ENCODE results near the gene RTL10.

The RTL10 gene

GRCh38 chr22:19873960-19874306 is 19.3 kb upstream of the RTL10 start:
- TF ChIP-seq, protein P1, sequence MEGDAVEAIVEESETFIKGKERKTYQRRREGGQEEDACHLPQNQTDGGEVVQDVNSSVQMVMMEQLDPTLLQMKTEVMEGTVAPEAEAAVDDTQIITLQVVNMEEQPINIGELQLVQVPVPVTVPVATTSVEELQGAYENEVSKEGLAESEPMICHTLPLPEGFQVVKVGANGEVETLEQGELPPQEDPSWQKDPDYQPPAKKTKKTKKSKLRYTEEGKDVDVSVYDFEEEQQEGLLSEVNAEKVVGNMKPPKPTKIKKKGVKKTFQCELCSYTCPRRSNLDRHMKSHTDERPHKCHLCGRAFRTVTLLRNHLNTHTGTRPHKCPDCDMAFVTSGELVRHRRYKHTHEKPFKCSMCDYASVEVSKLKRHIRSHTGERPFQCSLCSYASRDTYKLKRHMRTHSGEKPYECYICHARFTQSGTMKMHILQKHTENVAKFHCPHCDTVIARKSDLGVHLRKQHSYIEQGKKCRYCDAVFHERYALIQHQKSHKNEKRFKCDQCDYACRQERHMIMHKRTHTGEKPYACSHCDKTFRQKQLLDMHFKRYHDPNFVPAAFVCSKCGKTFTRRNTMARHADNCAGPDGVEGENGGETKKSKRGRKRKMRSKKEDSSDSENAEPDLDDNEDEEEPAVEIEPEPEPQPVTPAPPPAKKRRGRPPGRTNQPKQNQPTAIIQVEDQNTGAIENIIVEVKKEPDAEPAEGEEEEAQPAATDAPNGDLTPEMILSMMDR (conservative IDR thresholded peaks at IDR 0.05): no peak

DNA sequence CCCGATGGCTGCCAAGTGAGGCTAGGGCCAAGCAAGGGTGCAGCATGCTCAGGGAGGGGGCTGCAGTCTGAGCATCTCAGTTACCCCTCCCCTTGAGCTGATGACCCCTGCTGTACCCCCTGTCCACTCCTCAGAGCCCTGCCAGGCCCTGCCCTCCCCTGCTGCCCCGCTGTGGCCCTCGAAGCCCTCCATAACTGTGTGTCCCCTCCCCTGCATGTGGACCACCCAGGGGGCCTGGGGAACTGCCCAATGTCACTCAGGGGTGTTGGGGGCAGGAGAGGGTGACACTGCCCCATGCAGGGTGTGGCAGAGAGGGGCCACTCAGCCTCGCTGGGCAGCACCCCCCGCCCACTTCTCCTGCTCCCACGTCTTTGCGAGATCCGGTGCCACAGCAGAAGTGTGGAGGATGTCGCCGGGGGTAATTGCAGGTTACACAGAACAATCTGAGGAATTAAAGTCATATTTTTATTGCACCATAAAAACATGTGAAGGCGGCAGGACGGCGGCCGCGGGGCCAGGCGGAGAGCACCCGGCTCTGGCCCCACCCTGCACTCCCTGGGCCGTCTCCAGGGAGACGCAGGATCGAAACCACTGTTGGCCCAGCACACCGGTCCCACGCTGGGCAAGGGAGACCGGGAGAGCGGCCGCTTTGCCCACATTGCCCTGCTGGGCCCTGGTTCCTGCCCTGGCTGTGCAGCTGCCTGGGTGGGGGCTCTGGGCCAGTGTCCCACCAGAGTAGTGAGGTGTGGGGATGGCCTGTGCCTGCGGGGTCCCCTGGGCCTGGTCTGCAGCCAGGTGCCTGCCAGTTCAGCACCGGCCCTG is 18.7 kb upstream of the RTL10 start:
- TF ChIP-seq, protein P1 (conservative IDR thresholded peaks at IDR 0.05): no peak
- H3K27ac ChIP-seq: peak overlapping the region; percentile 54

More at GRCh38 chr22:19873960-19874306, 19.3 kb upstream of the RTL10 start:
- peak overlapping the region; percentile 54 for H3K27ac ChIP-seq

DNA sequence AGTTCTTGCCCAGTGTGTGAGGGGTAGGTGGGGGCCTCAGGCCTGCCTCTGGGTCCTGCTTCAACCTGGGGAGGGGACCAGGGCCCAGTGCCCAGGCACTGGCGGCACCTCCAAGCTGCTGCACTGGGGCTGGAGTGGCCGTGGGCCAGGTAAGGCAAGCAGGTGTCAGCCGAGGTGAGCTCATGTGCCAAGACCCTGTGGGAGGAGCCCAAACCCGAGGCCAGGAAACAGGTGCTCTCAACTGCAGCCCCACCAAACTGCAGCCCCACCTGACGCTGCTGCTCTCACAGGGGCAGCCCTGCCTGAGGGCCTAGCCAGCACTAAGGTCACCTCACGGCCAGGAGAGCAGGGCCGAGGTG is 18.1 kb upstream of the RTL10 start:
- peak overlapping the region; percentile 54; the same call in 1 of the 2 replicates for H3K27ac ChIP-seq

DNA sequence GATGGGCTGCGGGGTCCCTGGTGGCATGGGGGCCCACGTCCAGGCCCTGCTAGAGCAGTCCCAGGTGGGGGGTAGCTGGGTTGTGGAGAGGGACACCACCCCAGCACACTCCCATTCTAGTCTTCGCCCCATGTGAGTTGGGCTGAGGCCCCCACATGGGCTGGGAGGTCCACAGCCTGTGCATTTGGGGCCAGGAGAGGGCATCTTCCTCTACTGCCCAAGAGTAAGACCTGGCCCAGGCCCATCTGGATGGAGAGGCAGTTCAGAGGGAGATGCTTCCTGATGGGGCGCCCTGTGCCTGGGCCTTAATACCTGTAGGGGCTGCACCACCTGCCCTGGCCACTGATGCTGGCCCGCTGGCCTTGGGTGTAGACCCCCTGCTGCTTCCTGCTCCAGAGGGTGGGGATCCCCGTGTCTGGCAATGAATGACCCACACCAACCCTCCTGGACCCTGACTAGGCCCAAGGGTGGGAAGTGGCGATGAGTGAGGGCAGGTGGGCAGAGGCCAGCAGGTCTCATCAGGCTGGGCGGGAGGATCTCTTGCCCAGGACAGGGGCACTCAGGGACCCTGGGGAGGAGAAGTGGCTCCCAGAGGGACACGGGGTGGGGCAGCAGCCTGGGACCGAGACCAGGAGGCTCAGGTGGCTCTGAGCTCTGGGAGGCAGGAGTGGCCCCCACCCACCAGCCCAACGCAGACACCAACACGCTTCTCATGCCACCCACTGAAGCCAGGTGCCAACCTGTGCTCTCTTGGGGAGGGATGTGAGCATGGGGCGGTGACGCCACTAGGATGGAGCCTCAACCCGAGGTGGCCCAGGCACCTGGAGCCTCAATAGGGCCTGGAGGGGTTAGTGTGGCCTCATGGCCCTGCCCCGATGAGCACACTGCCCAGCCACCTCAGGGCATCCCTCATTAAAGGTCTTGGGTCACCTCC is 17.4 kb upstream of the RTL10 start:
- no peak overlapping the region for H3K27ac ChIP-seq
- TF ChIP-seq, protein P1 (conservative IDR thresholded peaks at IDR 0.05): no peak

More for the DNA sequence above, 18.1 kb upstream of the RTL10 start:
- TF ChIP-seq, protein P1 (conservative IDR thresholded peaks at IDR 0.05): no peak

GRCh38 chr22:19871023-19871844 is 16.6 kb upstream of the RTL10 start:
- TF ChIP-seq, protein P1 (conservative IDR thresholded peaks at IDR 0.05): no peak
- no peak overlapping the region for H3K27ac ChIP-seq

GRCh38 chr22:19870153-19871022 is 15.7 kb upstream of the RTL10 start:
- H3K27ac ChIP-seq: no peak overlapping the region
- TF ChIP-seq, protein P1 (conservative IDR thresholded peaks at IDR 0.05): no peak
